GM19463 (cell line): Measurements from ENCODE around the gene ANKRD2.
A peak's percentile ranks its signal among the peaks of the same experiment; 100 is the strongest.
"Not testable (repeated sequence)": the region's sequence is repeated elsewhere in the genome, so short reads cannot be mapped to it uniquely, and the experiment has no call there.

Experiments used
- ATAC-seq: cut with Tn5 transposase; IDR thresholded peaks from one replicate; pipeline ENCODE4 v1.9.1; 2021; ENCODE audit warnings: mild to moderate bottlenecking, moderate library complexity; ENCODE audit not compliant: unreplicated experiment

ANKRD2 gene, protein sequence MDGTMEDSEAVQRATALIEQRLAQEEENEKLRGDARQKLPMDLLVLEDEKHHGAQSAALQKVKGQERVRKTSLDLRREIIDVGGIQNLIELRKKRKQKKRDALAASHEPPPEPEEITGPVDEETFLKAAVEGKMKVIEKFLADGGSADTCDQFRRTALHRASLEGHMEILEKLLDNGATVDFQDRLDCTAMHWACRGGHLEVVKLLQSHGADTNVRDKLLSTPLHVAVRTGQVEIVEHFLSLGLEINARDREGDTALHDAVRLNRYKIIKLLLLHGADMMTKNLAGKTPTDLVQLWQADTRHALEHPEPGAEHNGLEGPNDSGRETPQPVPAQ

DNA sequence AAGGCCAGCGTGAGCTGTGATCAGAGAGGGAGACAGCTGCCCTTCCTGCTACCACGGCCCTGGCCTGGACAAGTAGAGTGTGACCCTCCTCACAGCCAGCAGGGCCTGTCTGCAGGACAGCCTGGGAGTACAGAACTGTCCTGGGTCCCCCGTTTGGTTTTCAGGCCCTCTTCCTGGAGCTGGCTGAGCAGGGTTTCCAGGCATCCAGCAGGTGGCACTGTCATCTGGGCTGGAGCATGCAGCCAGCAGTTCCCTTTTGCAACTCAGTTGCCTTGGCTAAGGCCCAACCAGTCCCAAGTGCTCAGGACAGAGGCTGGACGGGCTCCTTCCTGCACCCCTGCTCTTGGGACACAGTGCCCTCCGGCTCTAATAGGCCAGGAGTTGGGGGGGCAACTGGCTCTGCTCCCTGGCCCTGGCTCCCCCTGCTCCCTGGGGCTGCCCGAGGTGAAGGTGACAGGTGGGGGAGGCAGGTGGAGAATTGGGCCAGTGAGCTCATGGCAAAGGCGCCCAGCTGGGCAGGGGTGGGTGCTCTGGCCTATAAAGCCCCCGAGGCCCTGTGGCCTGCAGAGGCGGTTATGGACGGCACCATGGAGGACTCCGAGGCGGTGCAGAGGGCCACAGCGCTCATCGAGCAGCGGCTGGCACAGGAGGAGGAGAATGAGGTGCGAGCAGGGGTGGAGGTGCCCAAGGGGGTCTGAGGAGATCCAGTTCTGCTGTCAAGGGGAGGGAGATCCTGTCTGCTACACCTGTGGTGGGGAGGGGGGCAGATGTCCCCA is at the start of gene ANKRD2:
Gene ANKRD2, plus strand, starts transcription at position 566 of the 776 bp plus-strand sequence. Its CDS starts 10 bp downstream, at position 576.
- peak; percentile 74 for ATAC-seq

DNA sequence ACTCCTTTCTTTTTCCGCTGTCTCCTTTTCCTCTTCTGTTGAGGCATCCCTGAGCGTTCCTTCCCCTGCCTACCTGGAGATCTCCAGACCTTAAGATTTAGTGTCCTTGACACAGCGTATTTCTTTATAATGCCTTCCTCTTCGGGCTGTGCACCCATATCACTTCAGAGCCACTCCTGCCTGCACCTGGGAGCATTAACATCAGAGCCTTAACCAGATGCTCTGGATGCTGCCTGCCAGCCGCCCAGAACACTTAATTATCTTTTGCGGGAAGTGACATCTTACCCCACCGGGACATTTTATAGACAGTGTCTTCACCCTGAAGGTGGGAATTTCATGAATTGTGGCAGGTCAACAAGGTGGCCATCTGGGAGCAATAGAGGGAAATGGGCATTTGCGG is 49.6 kb upstream of the ANKRD2 start:
- ATAC-seq, result no peak

DNA sequence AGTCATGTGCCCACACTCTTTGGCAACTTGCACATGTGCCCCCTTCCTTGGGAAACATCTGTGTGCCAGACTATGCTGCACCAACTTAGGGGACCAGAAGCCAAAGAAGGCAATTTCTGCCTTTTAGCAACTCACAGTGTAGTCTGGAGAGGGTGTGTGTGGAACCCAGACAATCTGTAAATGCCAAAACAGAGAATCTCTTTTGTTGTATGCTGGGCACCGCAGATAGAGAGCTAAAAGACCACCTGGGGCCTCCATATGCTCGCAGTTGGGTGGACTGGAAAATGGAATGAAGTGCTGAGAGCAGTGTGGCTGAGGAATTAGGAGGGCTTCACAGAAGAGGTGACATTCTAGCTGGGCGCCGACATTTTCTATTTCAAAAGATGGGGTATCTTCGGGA is 47.5 kb upstream of the ANKRD2 start:
- ATAC-seq, result no peak

DNA sequence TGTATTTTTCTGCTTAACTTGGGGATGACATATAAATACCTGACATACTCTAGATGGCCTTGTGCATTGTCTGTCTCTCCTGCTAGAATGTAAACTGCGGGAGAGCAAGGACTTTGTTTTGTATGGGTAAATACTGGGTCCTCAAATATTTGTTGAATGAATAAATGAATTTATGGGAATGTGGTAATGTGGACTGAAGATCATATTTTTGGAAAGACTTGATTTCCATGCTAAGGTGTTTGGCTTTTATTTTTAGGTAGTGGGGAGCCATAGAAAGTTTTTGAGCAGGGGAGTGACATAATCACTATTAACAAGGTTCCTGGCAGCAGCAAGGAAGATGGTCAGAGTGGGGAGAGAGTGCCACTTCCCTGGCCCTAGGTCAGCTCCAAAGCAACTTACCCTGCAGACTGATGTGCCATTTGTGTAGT is 46.9 kb upstream of the ANKRD2 start:
- ATAC-seq, result no peak

DNA sequence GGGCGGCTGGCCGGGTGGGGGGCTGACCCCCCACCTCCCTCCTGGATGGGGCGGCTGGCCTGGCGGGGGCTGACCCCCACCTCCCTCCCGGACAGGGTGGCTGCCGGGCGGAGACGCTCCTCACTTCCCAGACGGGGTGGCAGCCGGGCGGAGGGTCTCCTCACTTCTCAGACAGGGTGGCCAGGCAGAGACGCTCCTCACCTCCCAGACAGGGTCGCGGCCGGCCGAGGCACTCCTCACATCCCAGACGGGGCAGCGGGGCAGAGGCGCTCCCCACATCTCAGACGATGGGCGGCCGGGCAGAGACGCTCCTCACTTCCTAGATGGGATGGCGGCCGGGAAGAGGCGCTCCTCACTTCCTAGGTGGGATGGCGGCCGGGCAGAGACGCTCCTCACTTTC is 43.7 kb upstream of the ANKRD2 start:
- ATAC-seq, result not testable (repeated sequence)

DNA sequence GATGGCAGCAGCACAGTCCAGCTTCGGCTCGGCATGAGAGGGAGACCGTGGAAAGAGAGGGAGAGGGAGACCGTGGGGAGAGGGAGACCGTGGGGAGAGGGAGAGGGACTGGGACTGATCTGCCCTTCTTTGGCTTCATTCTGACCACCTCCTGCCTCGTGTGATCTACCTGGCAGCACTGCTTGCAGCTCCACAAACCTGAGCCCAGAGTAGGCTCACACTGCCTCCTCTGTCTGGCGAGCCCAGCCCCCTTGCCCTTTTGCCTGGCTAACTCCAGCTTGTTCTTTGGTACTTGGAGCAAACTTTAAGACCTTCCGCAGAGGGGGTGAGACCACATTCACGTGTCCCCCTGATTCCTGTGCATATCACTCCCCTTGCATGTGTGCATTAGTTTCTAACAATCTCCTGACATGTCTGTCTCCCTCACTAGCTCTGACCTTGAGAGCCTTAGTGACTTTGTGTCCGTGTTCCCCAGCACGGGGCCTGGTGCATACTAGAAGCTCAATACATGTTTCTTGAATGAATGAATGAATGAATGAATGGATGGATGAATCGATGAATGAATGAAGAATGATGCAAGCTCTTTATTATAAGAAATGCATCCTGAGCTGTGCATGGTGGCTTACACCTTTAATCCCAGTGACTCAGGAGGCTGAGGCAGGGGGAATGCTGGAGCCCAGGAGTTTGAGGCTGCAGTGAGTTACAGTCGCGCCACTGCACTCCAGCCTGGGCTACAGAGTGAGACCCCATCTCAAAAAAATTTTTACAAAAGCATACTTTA is 42.7 kb upstream of the ANKRD2 start:
- ATAC-seq, result no peak

DNA sequence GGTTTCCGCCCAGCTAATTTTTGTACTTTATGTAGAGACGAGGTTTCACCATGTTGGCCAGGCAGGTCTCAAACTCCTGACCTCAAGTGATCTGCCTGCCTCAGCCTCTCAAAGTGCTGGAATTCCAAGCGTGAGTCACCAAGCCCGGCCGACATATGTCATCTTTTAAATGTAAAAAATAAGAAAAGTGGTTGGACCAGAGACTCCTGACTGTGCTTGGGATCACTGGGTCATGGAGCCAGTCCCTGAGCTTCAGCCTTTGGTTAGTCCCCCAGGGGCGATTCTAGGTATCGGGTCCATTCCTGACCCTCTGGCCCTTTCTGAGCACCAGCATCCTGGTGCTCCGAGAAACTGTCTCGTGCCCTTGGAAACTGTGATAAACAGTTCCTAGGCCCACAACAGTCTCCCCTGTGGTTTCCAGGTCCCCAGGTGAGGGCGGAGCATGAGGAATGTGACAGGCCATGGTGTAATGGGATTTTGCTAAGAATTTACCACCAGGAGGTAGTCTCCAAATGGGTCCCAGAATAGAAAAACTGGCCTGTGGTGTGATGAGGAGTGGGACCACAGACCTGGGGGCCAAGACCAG is 41.1 kb upstream of the ANKRD2 start:
- no peak for ATAC-seq

DNA sequence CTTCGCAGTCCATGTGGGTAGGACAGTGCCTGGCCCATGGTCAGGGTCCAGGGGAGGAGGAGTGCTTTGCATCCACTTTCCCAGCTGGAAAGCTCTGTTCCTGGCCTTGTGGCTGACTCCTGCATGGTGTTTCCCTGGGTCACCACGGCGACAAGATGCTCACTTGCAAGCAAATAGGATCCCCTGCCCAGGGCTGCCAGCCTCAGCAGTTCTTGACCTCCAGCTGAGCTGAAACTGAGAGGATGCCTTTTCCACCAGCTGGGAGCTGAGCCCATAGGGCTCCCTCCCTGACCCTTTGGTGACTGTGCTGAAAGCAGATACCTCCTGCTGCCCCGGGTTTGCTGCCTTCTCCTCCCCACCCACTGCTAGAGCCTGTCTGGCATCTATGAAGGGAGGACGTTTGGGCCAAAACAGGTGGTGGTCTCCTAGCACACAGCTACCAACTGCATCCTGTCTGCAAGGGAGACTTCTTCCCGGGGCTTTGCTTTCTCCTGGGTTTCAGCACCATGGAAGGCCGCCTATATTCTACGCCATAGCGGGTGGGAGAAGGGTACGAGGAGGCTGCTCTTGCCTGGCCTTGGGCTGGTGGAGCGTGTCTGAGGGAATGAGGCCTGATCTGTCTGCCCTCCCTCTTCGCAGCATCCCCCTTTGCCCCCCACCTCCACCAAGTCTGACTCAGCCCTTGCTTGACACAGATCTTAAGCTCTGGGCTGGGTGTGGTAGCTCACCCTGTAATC is 39.5 kb upstream of the ANKRD2 start:
- no peak for ATAC-seq

DNA sequence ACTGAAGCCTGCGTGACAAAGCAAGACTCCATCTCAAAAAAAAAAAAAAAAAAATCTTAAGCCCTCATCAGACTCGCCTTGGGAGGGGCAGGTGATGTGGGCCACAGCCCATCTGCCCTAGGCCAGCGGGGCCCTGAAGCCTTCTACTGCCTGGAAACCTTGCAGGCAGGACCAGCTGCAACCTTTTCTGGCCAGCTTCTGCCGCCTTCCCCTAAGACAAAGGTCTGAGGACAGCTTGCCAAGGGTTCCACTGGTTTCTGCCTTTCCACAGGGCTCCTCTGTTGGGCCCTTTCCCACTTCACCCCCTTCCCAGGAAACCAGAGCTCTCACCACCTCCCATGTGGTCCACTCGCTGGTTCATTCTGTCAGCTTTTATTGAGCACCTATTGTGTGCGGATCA is 38.7 kb upstream of the ANKRD2 start:
- ATAC-seq, result no peak

DNA sequence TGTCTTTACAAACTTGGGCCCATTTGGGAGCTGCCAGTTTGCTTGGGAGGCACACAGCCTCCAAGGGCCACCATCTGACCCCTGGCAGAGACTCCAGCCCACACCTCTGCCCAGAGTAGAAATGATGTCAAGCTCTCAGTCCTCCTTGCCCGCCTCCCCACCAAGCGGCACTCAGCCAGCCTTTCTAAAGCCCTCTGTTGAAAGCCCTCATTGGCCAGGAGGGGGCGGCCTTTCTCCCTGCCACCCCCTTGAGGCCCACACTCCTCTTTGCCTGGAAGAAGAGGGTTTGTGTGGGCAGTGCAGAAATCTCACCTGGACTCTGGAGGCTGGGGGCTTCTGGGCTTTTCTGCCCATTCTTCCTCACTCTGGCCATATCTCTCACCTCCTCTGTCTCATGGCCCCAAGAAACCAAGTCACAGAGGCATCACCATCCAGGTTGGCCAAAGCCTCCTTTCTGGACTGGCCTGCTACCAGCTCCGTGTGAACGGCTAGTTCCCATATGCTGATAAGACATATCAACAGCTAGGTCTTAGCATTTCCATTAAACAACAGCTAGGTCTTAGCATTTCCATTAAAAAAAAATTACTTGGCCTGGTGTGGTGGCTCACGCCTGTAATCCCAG is 37.7 kb upstream of the ANKRD2 start:
- no peak for ATAC-seq

DNA sequence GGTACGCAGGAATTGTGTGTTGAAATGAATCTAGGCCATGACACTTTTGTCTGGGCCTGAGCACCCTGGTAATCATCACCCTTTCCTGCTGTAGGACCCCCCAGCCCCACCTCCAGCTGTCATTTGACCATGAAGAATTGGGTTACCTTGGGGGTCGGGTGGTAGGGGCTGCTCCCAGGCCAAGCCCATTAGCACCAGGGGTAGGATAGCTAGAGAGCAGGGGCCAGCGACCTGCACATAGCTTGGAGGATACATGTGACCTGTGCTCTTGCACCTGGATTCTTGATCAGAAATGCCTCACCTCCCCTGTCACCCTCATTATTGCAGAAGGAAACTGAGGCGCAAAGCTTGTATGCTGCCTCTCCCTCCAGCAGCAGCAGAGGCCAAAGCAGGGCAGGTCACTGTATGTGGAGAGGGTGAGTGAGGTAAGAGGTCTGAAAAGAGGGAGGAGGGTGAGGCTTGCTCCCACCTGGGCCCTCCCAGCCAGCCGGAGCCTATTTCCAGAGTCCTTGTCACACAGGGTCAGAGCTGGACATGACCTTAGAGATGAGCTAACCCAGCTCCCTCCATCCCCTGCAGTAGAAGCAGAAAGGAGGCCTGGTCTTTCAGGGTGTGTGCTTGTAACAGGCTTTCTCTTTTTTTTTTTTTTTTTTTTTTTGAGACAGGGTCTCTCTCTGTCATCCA is 35.3 kb upstream of the ANKRD2 start:
- no peak for ATAC-seq

DNA sequence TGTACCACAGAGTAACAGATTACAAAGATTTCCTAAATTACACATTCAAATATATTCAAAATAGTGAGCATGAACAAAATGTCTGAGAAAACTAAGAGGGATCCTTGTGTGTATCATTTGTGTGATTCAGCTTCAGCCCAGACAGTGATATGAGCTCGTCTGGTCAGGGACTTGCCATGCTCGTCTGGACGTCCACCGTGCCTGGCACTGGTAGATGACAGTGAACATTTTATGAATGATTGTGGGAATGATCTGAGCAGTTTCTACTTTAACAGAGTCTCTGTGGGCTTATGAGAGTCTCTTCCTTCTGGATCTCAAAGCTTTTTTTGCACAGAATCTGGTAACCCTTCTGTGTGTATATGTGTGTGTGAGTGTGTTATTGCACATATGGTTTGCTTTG is 34.2 kb upstream of the ANKRD2 start:
- no peak for ATAC-seq

DNA sequence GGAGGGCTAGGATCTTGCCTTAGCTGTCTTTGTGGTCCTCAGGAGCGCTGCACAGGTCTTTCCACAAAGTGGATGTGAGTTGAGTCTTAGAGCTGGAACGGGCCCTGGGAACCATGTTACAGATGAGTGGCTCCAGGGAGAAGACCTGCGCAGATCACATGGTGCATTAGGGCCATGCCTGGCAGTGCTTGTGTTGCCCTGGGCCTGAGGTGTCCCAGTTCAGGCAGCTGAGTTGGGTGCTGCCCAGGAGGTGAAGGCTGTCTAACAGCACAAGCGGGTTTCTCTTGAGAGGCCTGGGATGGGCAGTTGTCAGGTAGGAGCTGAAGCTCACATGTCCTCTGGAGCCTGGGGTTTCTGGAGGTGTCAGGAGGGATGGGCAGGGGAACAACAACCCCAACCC is 33.7 kb upstream of the ANKRD2 start:
- ATAC-seq, result no peak

DNA sequence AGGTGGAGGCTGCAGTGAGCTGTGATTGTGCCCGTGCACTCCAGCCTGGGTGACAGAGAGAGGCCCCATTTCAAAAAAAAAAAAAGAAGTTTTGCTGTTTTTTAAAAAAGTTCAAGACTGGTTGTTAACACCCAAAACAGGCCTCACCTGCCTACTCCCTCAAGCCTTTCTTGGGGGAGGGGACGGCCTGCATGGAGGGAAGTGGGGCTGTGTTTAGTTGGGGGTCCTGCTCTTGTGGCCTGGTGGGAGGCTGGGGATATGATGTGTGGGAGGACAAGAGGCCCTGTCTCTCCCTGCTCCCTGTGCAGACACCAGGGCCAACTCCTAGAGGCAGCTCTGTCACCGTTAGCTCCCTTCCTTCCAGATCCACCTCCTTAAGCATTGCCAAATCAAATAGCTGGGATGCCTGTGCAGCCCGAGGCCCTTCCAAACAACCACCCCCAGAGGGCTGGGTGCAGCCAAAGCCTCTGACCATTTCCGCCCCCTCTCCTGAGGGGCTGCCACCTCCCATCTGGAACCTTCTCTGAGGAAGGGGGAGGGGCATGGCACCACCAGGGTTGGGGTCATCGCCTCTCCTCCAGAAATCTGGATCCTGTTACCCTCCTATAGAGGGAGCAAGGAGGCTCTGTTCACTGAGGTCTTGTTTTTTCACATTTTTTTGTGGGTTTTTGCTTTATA is 32.9 kb upstream of the ANKRD2 start:
- ATAC-seq, result no peak

DNA sequence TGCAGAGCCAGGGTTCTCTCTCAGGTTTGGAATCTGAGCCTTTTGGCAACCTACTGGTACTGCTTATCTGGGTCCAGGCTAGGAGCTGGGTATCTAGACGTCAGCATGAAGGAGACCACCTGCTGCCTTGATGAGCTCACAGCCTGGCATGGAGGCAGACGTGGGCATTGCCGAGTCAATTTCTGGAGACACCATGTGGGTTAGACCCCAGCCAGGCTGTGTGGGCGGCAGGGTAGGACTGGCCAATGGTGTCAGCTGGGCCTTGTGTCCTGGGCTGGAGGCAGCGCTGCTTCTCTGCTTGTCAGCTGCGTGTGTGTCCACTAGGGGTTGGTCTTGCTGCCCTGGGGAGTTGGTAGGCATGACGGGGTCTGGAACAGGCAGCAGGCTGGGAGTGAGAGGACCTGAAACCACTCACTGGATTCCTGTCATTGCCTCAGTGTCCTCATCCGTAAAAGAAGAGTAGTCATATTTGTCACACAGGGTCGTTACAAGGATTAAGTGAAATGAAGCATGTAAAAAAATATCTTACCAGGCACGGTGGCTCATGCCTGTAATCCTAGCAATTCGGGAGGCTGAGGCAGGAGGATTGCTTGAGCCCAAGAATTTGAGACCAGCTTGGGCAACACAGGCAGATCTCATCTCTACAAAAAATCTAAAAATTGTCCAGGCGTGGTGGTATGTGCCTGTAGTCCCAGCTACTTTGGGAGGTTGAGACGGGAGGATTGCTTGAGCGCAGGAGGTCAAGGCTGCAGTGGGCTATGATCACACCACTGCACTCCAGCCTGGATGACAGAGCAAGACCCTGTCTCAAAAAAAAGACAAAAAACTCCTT is 31.7 kb upstream of the ANKRD2 start:
- no peak for ATAC-seq

DNA sequence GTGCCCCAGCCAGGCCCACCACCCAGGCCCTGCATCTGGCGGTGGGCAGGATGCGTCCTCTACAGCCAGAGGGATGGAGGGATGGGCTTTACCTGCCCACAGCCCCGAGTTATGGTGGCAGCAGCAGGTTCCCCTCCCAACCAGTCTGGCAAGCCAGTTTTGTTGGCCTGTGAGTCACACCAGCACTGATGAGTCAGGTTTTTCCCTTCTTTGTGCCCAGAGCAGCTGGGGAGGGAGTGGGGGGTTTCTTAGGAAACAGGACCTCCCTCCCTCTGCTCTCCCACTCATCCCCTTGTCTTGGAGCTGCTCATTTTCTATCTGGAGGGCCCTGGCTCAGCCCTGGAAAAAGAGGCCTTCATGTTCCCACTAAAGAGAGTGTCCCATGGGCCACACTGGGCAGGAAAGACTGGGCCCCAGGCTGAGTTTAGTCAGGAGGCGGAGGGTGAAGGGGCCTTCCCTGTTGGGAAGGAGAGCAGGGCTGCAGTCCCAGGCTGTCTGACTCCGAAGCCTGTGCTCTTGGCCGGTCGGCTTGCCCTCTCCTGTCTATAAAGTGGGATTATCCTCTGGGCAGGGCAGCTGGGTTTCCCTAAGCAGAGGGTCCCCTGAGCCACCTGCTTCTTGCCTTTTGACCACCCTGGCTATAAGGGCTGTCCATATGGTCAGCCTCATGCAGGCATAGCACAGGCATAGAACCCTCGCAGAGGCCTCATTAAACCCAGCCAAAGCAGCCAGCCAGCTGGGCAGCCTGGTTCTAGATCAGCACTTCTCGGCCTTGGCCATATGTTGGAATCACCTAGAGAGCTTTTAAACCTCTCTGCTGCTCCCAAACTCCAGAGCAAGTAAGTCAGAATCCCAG is 30.2 kb upstream of the ANKRD2 start:
- no peak for ATAC-seq

DNA sequence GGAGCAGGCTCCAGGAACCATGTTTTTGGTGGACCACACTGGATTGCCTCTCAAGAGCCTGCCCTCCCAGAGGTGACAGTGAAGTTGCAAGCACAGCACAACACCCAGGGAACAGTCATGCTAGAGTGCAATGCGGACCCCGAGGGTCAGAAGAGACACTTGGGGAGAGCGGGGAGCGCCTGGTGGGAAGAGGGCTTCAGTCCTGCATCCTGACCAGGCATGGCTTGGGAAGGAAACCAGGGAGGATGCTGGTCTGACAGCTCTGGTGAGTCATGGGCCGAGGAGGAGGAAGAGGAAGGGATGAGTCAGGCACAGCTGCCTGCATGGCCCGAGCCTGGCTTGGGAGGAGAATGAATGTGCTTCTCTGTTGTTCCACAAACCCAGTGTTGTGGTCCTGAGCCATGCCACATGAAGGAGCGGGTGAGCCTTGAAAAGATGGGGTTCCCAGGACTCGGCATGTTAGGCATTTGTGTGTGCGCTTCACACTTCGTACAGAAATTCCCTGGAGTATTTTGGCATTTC is 29.5 kb upstream of the ANKRD2 start:
- peak; percentile 62 for ATAC-seq
